Keratinocyte (primary cell): ENCODE results near the gene GRK1. TPM values are rescaled to one million over a fixed set of nuclear protein-coding genes. Genes with fewer than 3 reads are reported as not detected.

Experiments
- DNase-seq: peaks from one replicate; pipeline ENCODE4 v3.0.0-alpha.2; 2011; ENCODE audit warnings: low read depth, missing footprints, low spot score
- FAIRE-seq: peaks from 2 replicates; lab custom pipeline; 2011; peaks lifted over from hg19 to GRCh38; lab: Jason Lieb, UNC
- H2AFZ ChIP-seq: 2 replicates; pipeline ENCODE4 v1.6.0; 2012; ENCODE audit warnings: low read length, control low read depth, inconsistent platforms; ENCODE audit not compliant: control insufficient read depth
- H3K27ac ChIP-seq: 2 replicates; pipeline ENCODE4 v1.5.1; 2011; ENCODE audit warnings: low read length; ENCODE audit not compliant: control insufficient read depth, insufficient read depth
- H3K27me3 ChIP-seq: 3 replicates; pipeline ENCODE4 v1.6.0; 2011; ENCODE audit warnings: low read length; ENCODE audit not compliant: control insufficient read depth, insufficient read depth; ENCODE audit errors: extremely low read depth
- H3K36me3 ChIP-seq, 2 experiments: 2 replicates in 1 of 2; 3 replicates in 1 of 2; pipeline ENCODE4 v1.5.1; 2011; ENCODE audit warnings: low read length in 2 of 2, mild to moderate bottlenecking in 1 of 2; ENCODE audit not compliant: control insufficient read depth in 2 of 2, insufficient read depth in 2 of 2; ENCODE audit errors: extremely low read depth in 1 of 2
- H3K4me1 ChIP-seq: 3 replicates; pipeline ENCODE4 v1.5.1; 2011; ENCODE audit warnings: low read length; ENCODE audit not compliant: control insufficient read depth, insufficient read depth; ENCODE audit errors: extremely low read depth
- H3K4me2 ChIP-seq: 3 replicates; pipeline ENCODE4 v1.6.0; 2011; ENCODE audit warnings: low read depth, low read length; ENCODE audit not compliant: control insufficient read depth, insufficient read depth; ENCODE audit errors: extremely low read depth
- H3K4me3 ChIP-seq, 3 experiments: fragments of 200-600 bp in 1 of 3; sonication (generic) in 1 of 3; 2 replicates in 2 of 3; 3 replicates in 1 of 3; pipeline ENCODE4 v1.5.1; 2011 to 2016; ENCODE audit warnings: low read length in 3 of 3, mild to moderate bottlenecking in 3 of 3, control low read depth in 2 of 3, inconsistent platforms in 1 of 3, low read depth in 1 of 3, mixed read lengths in 1 of 3, mixed run types in 1 of 3, moderate library complexity in 1 of 3; ENCODE audit not compliant: control insufficient read depth in 2 of 3, insufficient read depth in 2 of 3; ENCODE audit errors: extremely low read depth in 1 of 3
- H3K79me2 ChIP-seq: 2 replicates; pipeline ENCODE4 v1.6.0; 2012; ENCODE audit warnings: low read length; ENCODE audit not compliant: control insufficient read depth, insufficient read depth
- H3K9ac ChIP-seq: 3 replicates; pipeline ENCODE4 v1.6.0; 2011; ENCODE audit warnings: low read length; ENCODE audit not compliant: control insufficient read depth, insufficient read depth; ENCODE audit errors: extremely low read depth
- H3K9me1 ChIP-seq: 3 replicates; pipeline ENCODE4 v1.6.0; 2011; ENCODE audit warnings: low read length; ENCODE audit not compliant: control insufficient read depth, insufficient read depth; ENCODE audit errors: extremely low read depth
- H3K9me3 ChIP-seq: 2 replicates; pipeline ENCODE4 v1.5.1; 2012; ENCODE audit warnings: low read depth, low read length; ENCODE audit not compliant: control insufficient read depth
- H4K20me1 ChIP-seq: 3 replicates; pipeline ENCODE4 v1.6.0; 2011; ENCODE audit warnings: low read length; ENCODE audit not compliant: control insufficient read depth, insufficient read depth; ENCODE audit errors: extremely low read depth
- CTCF ChIP-seq, 3 experiments: IDR thresholded peaks in 1 of 3; conservative IDR thresholded peaks in 1 of 3; optimal IDR thresholded peaks in 1 of 3; 2 replicates in 2 of 3; 3 replicates in 1 of 3; pipeline versions ENCODE3 to v1.5.1; 2011; ENCODE audit warnings: low read length in 3 of 3, mild to moderate bottlenecking in 3 of 3, moderate library complexity in 2 of 3, control low read depth in 1 of 3, inconsistent platforms in 1 of 3; ENCODE audit not compliant: insufficient read depth in 2 of 3; ENCODE audit errors: extremely low read depth in 1 of 3
- EZH2 ChIP-seq: IDR thresholded peaks from one replicate; pipeline ENCODE4 v1.6.1; 2012; ENCODE audit warnings: inconsistent platforms, mild to moderate bottlenecking, low read length, moderate library complexity
- dilution Hi-C: fragments of 300-500 bp; cut with MboI; formaldehyde crosslinking; loops from one replicate; pipeline ENCODE4 v1.7.0; 2020; ENCODE audit warnings: low sequenced_read_pairs; ENCODE audit not compliant: extremely low pct_ligation_motif_present
- polyA plus RNA-seq, 5 experiments: library from polyadenylated mRNA; depleted of rRNA in 3 of 5; stranded (reverse) in 3 of 5; stranded (forward) in 1 of 5; unstranded in 1 of 5; fragments of >200 nt; gene quantifications; 1 replicate in 1 of 5; 2 replicates in 3 of 5; 3 replicates in 1 of 5; pipeline versions ENCODE4 v1.2.1 to v1.2.3, GENCODE V29; 2011 to 2012; ENCODE audit warnings: missing spikeins in 2 of 5, low read depth in 1 of 5, low replicate concordance in 1 of 5

GRK1 gene
- polyA plus RNA-seq, 1 donor (not counting 4 experiments of a cell fraction or from before 2014, with no cell fraction given), result not detected

DNA sequence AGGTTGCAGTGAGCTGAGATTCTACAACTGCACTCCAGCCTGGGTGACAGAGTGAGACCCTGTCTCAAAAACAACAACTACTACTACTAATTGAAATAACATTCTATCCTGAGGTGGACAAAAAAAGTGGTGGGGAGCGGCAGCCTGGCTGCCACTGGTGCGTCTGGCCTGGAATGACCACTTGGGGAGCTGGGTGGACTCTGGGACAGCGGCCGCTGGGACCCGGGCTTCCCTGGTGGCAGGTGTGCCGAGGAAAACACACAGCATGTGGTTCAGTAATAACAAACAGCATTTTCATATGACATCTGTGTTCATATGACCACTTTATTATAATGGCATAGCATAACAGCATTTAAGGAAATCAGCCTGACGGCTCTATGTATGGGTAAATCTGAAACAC is 48.6 kb upstream of the GRK1 start:
- H3K9ac ChIP-seq, result no peak overlapping the region
- H3K9me3 ChIP-seq, result no peaks in the 10 kb centered on the region
- H3K27me3 ChIP-seq, result no peaks in the 10 kb centered on the region
- H3K27ac ChIP-seq, result no peak overlapping the region
- H3K9me1 ChIP-seq, result no peaks in the 10 kb centered on the region
- H3K79me2 ChIP-seq, result peaks cover 78% of the 10 kb centered on the region
- FAIRE-seq (no peak), DNase-seq (no peak)
- peaks cover 19 to 21% of the 10 kb centered on the region in 2 experiments for H3K36me3 ChIP-seq
- no peak overlapping the region for H3K4me2 ChIP-seq
- TF ChIP-seq CTCF (optimal IDR thresholded peaks at IDR 0.05 in 1 of 3, IDR thresholded peaks at IDR 0.05 in 1 of 3, conservative IDR thresholded peaks at IDR 0.05 in 1 of 3; ENCODE audit: extremely low read depth in 1 of 3, insufficient read depth in 2 of 3, low read length in 3 of 3) (no peak), EZH2 (no peak)
- peaks cover 14% of the 10 kb centered on the region for H4K20me1 ChIP-seq
- dilution Hi-C loops, result no loop called here
- H3K4me3 ChIP-seq, result no peak overlapping the region
- H2AFZ ChIP-seq, result no peak overlapping the region
- H3K4me1 ChIP-seq, result no peaks in the 10 kb centered on the region

- Histone ChIP-seq H3K4me2 (no peak overlapping the region), H4K20me1 (peaks cover 8% of the 10 kb centered on the region), H3K9ac (no peak overlapping the region), H2AFZ (no peak overlapping the region), H3K27me3 (no peaks in the 10 kb centered on the region), H3K4me1 (no peaks in the 10 kb centered on the region), H3K9me1 (no peaks in the 10 kb centered on the region), H3K27ac (no peak overlapping the region), H3K4me3 (no peak overlapping the region), H3K79me2 (peaks cover 76% of the 10 kb centered on the region), H3K36me3 (peaks cover 21 to 23% of the 10 kb centered on the region in 2 experiments), H3K9me3 (no peaks in the 10 kb centered on the region)
- TF ChIP-seq CTCF (optimal IDR thresholded peaks at IDR 0.05 in 1 of 3, IDR thresholded peaks at IDR 0.05 in 1 of 3, conservative IDR thresholded peaks at IDR 0.05 in 1 of 3; ENCODE audit: extremely low read depth in 1 of 3, insufficient read depth in 2 of 3, low read length in 3 of 3) (no peak), EZH2 (no peak)
- FAIRE-seq, result no peak
- dilution Hi-C loops, result no loop called here
- DNase-seq, result no peak
Measured at GRCh38 chr13:113620036-113620796, 46.8 kb upstream of the GRK1 start.
